KG1 (cell line): ENCODE measurements around the gene NXPE2.

ENCODE experiments used
- DNase-seq: peaks from one replicate; lab custom pipeline; 2025; lab: John Stamatoyannopoulos, UW

The NXPE2 gene

DNA sequence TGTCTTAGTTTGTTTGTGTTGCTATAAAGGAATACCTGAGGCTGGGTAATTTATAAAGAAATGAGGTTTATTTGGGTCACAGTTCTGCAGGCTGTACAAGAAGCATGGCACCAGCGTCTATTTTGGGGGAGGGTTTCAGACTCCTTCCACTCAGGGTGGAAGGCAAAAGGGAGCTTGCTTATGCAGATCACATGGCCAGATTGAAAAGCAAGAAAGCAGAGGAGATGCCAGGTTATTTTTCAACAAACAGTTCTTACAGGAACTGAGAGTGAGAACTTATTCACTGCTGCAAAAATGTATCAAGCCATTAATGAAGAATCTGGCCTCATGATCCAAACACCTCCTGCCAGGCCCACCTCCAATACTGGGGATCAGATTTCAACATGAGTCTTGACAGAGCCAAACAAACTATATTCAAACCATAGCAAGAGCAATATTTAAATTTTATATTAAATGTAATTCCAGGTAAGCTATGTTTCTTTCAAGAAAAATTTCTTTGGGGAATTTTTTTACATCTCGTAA lies 66.9 kb downstream of the NXPE2 start:
- DNase-seq: no peak

DNA sequence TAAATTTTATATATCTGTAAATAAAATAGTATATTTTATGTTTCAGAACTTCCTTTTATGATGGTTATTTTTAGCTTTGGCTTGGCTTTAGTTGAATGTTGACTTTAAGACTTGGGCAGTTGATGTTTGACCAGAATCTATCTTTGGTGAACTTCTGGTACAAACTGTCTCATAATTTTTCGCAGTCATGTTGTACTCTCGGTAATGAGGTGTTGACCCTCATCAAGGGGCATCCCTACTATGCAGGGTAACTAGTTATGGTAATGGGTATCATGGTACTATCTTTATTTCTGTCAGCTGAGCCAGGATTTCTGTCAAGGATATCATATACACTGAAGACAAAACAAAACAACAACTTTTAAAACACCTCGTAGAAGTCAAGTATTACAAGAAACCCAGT lies 67.7 kb downstream of the NXPE2 start:
- no peak for DNase-seq
